Measurements from ENCODE around the gene RAB11A. TPM values are rescaled to one million over a fixed set of nuclear protein-coding genes. Genes with fewer than 3 reads are reported as not detected.

RAB11A gene
- total and polyA plus RNA-seq, 9 of the 15 experiments (the other 6 are each of a cell fraction or from before 2014, with no cell fraction given): 129 to 369 (median 245) TPM

GRCh38 chr15:65904301-65904700 is 35.0 kb downstream of the RAB11A start (continued):
- TF ChIP-seq ZBTB40 (IDR thresholded peaks at IDR 0.05) (no peak), ZBTB40 (CRISPR knock-in tag; IDR thresholded peaks at IDR 0.05) (no peak), ZNF121 (CRISPR knock-in tag; conservative IDR thresholded peaks at IDR 0.05) (no peak), PRMT5 (CRISPR knock-in tag; IDR thresholded peaks at IDR 0.05) (no peak), CTBP1 (IDR thresholded peaks at IDR 0.05; ENCODE audit: borderline replicate concordance) (peak; percentile 45; the same call in 1 of the 2 replicates), ZNF324 (CRISPR knock-in tag; IDR thresholded peaks at IDR 0.05) (no peak), NELFE (IDR thresholded peaks at IDR 0.05; ENCODE audit: insufficient read depth, insufficient read length) (no peak), CBFA2T2 (conservative IDR thresholded peaks at IDR 0.05) (no peak), MAX (CRISPR knock-in tag; IDR thresholded peaks at IDR 0.05) (no peak), SRSF9 (IDR thresholded peaks at IDR 0.05; ENCODE audit: borderline replicate concordance, low read depth, low read length) (no peak), C11orf30 (IDR thresholded peaks at IDR 0.05; ENCODE audit: low read depth) (peak; percentile 61), MEF2D (tag; conservative IDR thresholded peaks at IDR 0.05; ENCODE audit: low read depth) (no peak), ARID3A (IDR thresholded peaks at IDR 0.05; ENCODE audit: borderline replicate concordance, low read depth, low read length) (no peak), ZBTB1 (CRISPR knock-in tag; IDR thresholded peaks at IDR 0.05; ENCODE audit: borderline replicate concordance, low read depth) (0 out of 2 replicates have a peak, but pooled peaks have one; percentile 16), TAL1 (IDR thresholded peaks at IDR 0.05) (no peak), HNRNPLL (IDR thresholded peaks at IDR 0.05; ENCODE audit: low read depth, low read length, poor library complexity, severe bottlenecking) (no peak), SP1 (CRISPR knock-in tag; IDR thresholded peaks at IDR 0.05) (no peak), ZNF699 (CRISPR knock-in tag; IDR thresholded peaks at IDR 0.05; ENCODE audit: insufficient replicate concordance) (no peak)

Measured in K562 (cell line).